GM21367 (cell line): ENCODE measurements around the gene TACR1.
"Not testable (repeated sequence)": the region's sequence is repeated elsewhere in the genome, so short reads cannot be mapped to it uniquely, and the experiment has no call there.

Source experiments
- ATAC-seq: cut with Tn5 transposase; IDR thresholded peaks from one replicate; pipeline ENCODE4 v1.9.1; 2021; ENCODE audit not compliant: unreplicated experiment

The TACR1 gene

DNA sequence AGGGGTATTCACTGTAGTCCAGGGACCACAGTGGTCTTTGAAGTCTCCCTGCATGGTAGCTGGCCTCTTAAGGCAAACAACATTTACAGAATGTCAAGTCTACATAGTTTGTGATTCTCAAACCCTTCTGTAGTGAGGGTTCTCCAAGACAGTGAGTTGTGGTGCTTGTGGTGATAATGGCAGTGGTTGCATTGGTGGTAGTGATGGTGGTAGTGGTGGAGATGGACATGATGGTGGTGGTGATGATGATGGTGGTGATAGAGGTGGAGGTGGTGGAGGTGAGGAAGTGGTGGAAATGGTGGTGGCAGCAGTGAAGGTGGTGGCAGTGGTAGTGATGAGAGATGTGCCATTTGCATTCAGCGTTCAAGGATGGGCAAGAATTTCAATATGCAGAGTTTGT is 104.9 kb downstream of the TACR1 start:
- no peak for ATAC-seq

GRCh38 chr2:75090770-75091515 is 108.4 kb downstream of the TACR1 start:
- ATAC-seq, result no peak

DNA sequence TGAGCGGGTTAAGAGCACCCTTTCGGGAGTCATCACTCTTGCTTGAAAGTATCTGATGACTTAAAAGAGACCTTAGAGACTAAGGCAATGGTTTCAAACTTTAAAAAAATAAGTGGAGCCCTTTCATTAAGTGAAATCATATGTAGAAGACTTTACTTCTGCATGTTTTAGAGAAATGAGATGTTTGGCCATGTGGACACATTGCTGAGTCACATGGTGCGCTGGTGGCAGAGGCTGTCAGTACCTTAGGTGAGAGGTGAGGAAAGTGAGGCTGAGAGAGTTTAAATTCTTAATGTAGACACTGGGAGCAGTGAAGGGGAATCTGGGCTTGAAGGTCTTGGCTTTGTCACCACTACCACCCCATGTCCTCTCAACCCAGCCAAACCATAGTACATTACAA is 109.8 kb downstream of the TACR1 start:
- no peak for ATAC-seq

- ATAC-seq, result no peak
Measured at GRCh38 chr2:75088791-75089190, 110.5 kb downstream of the TACR1 start.

GRCh38 chr2:75087736-75088135 is 111.6 kb downstream of the TACR1 start:
- no peak for ATAC-seq

- ATAC-seq, result no peak
Measured at GRCh38 chr2:75079575-75079974, 119.7 kb downstream of the TACR1 start.

GRCh38 chr2:75077909-75078308 is 121.4 kb downstream of the TACR1 start:
- no peak for ATAC-seq

DNA sequence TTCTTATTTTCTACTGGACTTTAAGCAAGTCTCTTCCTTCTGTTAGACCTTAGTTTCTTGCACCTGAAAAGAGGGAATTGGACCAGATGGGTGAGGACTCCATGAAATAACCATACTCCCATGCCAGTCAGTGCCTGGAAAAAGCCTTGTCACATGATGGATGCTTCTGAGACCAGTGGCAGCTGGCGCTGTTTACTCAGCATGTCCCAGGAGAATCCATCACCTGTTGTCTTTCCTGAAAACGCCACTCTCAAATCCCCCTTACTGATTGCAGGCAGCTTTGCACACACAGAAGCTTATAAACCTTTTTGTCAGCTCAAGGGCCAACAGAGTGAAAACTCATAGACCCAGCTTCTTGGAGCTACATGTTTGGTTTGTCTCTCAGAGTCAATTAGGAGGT is 123.2 kb downstream of the TACR1 start:
- ATAC-seq, result no peak

GRCh38 chr2:75074708-75075107 is 124.6 kb downstream of the TACR1 start:
- no peak for ATAC-seq

DNA sequence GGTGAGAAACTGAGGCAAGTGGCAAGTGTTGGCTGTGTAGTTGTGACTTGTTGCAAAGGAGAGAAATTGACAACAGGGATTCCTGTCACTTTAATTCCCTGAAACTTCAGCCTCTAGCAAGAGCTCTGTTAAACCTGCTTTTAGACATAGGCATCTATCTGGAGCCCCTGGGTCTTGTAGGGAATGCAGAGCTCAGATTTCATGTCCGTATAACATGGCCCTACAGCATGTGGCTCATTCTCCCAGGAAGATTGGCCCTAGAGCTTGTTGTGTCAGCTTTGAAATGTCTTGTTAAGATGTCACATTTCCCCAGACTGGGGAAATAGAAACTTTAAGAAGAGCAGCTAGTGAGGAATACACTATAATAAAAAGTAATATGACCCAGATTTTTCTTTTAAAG is 125.1 kb downstream of the TACR1 start:
- ATAC-seq, result no peak

- no peak for ATAC-seq
Measured at GRCh38 chr2:75071766-75072165, 127.6 kb downstream of the TACR1 start.

GRCh38 chr2:75068546-75068945 is 130.8 kb downstream of the TACR1 start:
- ATAC-seq, result no peak

DNA sequence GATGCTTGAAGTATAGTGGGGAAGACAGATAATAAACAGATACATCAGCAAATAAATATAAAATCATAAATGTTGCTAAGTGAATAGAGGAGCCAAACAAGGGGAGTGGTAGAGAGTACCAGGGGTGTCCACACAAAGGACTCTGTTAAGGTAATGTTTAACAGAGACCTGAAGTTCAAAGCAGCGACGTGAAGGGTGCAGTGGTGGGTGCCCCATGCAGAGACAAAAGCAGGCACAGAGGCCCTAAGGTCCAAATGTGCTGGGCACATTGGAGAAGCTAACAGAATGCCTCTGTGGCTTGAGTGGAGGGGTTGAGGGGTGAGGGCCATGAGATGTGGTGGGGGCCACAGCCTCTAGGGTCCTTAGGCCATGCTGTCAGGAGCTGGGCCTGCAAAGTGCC is 131.8 kb downstream of the TACR1 start:
- ATAC-seq, result no peak

GRCh38 chr2:75066121-75066902 is 133.0 kb downstream of the TACR1 start:
- no peak for ATAC-seq

GRCh38 chr2:75065402-75066008 is 133.8 kb downstream of the TACR1 start:
- ATAC-seq, result no peak

DNA sequence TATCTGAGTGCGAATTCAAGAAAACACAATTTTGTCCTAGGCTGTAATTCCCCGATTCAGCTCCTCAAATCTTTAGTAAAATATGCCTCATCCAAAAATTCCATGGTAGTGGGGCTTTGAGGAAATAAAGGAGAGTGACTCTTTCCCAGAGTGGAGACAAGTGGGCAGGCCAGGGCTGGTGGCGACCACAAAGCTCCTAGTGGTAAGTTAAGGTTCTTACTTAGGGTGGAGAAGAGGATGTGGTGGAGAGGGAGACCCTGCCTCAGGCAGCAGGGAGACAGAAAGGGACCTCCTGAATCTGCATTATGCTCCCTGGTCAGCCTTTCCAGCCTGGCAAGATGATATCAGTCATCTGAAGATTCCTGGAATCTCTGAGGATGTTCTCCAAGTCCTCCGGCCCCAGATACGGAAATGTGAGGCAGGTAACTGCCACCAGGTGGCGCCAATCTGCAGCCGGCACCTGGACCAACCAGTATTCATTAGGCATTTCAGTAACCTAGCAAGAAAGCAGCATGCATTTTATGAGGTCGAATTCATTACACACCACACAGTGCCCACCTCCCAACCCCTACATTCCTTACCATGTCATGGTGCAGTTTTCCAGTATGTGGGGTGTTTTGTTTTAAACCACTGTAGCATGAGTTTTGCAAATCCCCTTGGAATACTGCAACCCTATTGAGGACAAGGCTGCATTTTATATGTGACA is 134.5 kb downstream of the TACR1 start:
- ATAC-seq, result peak; percentile 62

DNA sequence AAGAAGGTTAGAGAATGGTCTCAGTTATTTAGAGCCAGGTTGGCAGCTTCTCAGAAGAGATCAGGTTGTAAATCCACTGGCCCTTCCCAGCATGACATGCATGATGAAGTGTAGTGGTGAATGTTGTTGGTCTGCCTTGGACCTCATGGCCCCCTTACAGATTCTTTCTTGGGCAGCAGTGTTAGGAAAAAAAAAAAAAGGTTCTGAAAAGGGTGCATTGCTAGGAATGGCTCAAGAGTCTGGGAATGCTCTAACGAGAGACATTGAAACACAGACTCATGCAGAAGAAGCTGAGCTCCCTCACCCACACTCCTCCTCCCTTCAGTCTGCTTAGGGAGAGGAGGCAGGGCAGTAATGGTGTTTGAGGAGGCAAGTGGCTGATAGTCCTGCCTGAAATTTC is 135.4 kb downstream of the TACR1 start:
- no peak for ATAC-seq

DNA sequence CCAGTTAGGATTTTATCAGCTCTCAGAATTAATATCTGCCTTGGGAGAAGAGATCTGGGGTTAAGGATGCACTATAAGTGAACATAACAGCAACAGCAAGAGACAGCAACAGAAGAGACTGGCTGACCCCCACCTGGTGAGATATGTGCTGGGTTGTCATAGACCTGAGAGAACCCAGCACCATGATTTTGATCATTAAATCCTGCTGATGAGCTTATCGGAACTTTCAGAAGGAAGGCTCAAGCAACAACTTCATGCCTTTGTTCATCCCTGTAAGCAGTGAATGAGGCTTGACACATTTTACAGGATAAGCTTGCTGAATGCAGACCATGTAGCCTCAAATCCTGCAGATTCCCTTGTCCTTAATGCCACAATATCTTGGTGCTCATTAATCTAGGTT is 140.9 kb downstream of the TACR1 start:
- ATAC-seq, result no peak

- ATAC-seq, result not testable (repeated sequence)
Measured at GRCh38 chr2:75057150-75057549, 142.2 kb downstream of the TACR1 start.

DNA sequence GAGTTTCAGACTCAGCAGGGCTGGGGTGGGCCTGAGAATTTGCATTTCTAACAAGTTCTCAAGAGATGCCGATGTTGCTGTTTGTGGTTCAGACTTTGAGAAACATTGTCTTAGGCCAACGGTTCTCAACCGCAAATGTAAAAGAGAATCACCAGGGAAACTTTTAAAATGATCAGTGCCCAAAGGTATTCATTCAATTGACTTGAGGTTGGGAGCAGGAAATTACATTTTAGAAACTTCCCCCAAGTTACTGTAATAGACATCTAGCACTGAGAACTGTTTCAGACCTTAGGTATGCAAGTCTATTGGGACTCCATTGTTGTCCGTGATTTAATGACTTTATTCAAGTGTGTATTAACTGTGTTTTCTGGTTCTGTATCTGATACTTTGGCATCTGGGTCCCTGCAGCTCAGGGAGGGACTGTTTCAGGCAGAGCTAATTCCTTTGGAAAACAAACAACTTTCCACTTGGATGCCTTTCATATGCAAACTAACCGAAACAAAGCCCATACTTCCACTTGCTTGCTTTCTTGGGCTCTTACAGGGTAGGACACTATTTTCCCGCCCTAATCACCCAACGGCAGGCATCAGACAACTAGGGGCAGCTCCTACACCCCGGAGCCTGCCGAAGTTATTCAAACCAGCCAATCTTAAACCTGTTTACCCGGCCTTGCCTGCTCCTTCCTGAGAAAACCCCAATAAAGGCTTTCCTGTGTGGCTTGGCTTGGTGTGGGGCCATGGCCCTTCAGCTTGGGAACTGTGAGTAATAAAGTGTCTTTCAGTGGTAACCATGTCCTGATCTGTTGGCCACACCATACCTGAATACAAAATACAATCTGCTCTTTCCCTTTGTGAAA is 143.3 kb downstream of the TACR1 start:
- no peak for ATAC-seq
